ENCODE measurements around the gene KRT23. TPM values are rescaled to one million over a fixed set of nuclear protein-coding genes. Genes with fewer than 3 reads are reported as not detected.

The KRT23 gene
- total RNA-seq (2022) (not detected in 2 replicates), Bru-seq, nascent RNA (percentile 29 among the genes with signal in this experiment), BruChase-seq, experiment 1, labeled RNA remaining after a 6-hour chase (percentile 16 among the genes with signal in this experiment), BruChase-seq, experiment 2, labeled RNA remaining after a 2-hour chase (percentile 25 among the genes with signal in this experiment)
- long read RNA-seq = 0 reads

GRCh38 chr17:40937384-40937819 is at the start of gene KRT23:
KRT23 (minus strand) TSS chr17:40937646; CDS start chr17:40936603, 1,043 bp downstream.
- no peak within 1 kb of the TSS for H3K4me3 Mint-ChIP-seq (ENCODE audit: unreplicated experiment)
- intact Hi-C loops (cut with micrococcal nuclease) = no loop called here
- POLR2A ChIA-PET = interaction anchor here (1.0 to 1.7 kb wide), 2 partner anchors 10 to 22 kb away, joined by 3 read pairs; no protein-coding TSS in a partner anchor
- no peaks in the 10 kb centered on the region for H3K9me3 Mint-ChIP-seq (ENCODE audit: unreplicated experiment)
- CTCF ChIA-PET = interaction anchor here (0.6 kb wide), 1 partner anchor 29 kb away, joined by 3 read pairs; no protein-coding TSS in a partner anchor
- H3K36me3 Mint-ChIP-seq (ENCODE audit: insufficient read depth, unreplicated experiment) = no peaks in the 10 kb centered on the region
- no peak for TF ChIP-seq CTCF (IDR thresholded peaks at IDR 0.05; ENCODE audit: unreplicated experiment)
- H3K4me1 Mint-ChIP-seq (ENCODE audit: insufficient read depth, unreplicated experiment) = peaks cover 14% of the 10 kb centered on the region
- H3K27me3 Mint-ChIP-seq (ENCODE audit: insufficient read depth, unreplicated experiment) = peaks cover 4% of the 10 kb centered on the region
- DNase-seq (ENCODE audit: unreplicated experiment) = peak; percentile 36
- BruUV-seq (replicated peaks) = no TSS peak
- no peak within 1 kb of the TSS for H3K27ac Mint-ChIP-seq (ENCODE audit: low read depth, unreplicated experiment)

- TF ChIP-seq CTCF (IDR thresholded peaks at IDR 0.05; ENCODE audit: unreplicated experiment) = no peak
- Mint-ChIP-seq H3K9me3 (ENCODE audit: unreplicated experiment) (no peaks in the 10 kb centered on the region), H3K4me1 (ENCODE audit: insufficient read depth, unreplicated experiment) (peaks cover 5% of the 10 kb centered on the region), H3K36me3 (ENCODE audit: insufficient read depth, unreplicated experiment) (no peaks in the 10 kb centered on the region), H3K27me3 (ENCODE audit: insufficient read depth, unreplicated experiment) (peaks cover 26% of the 10 kb centered on the region), H3K4me3 (ENCODE audit: unreplicated experiment) (no peak overlapping the region), H3K27ac (ENCODE audit: low read depth, unreplicated experiment) (no peak overlapping the region)
- no TSS peak for BruUV-seq (replicated peaks)
- no peak for DNase-seq (ENCODE audit: unreplicated experiment)
- CTCF ChIA-PET = interaction anchor here (0.6 to 1.4 kb wide), 2 partner anchors 475 to 676 kb away, joined by 3 read pairs; no protein-coding TSS in a partner anchor
- intact Hi-C loops (cut with micrococcal nuclease) = no loop called here
- POLR2A ChIA-PET = interaction anchor here (0.7 to 1.8 kb wide), 2 partner anchors 9 to 145 kb away, joined by 3 to 4 read pairs; no protein-coding TSS in a partner anchor
These were observed 49.5 kb upstream of the KRT23 start for GRCh38 chr17:40986920-40987319.

- Mint-ChIP-seq H3K9me3 (ENCODE audit: unreplicated experiment) (no peaks in the 10 kb centered on the region), H3K36me3 (ENCODE audit: insufficient read depth, unreplicated experiment) (no peaks in the 10 kb centered on the region), H3K27ac (ENCODE audit: low read depth, unreplicated experiment) (no peak within 1 kb of the TSS), H3K4me1 (ENCODE audit: insufficient read depth, unreplicated experiment) (peaks cover 5% of the 10 kb centered on the region), H3K27me3 (ENCODE audit: insufficient read depth, unreplicated experiment) (peaks cover 26% of the 10 kb centered on the region), H3K4me3 (ENCODE audit: unreplicated experiment) (no peak within 1 kb of the TSS)
- no peak for DNase-seq (ENCODE audit: unreplicated experiment)
- ChIA-PET POLR2A (interaction anchor here (0.5 to 0.6 kb wide), 3 partner anchors 12 to 367 kb away, joined by 3 to 4 read pairs (median 3); no protein-coding TSS in a partner anchor), CTCF (no interaction called here)
- intact Hi-C loops (cut with micrococcal nuclease) = no loop called here
- no TSS peak for BruUV-seq (replicated peaks)
- no peak for TF ChIP-seq CTCF (IDR thresholded peaks at IDR 0.05; ENCODE audit: unreplicated experiment)
These were observed 46.8 kb upstream of the KRT23 start, which contains the start of gene KRT40 for GRCh38 chr17:40984226-40984625. KRT40 (minus strand) TSS chr17:40984326; CDS start chr17:40984273, 53 bp downstream.

- intact Hi-C loops (cut with micrococcal nuclease) = no loop called here
- DNase-seq (ENCODE audit: unreplicated experiment) = no peak
- POLR2A ChIA-PET = interaction anchor here (1.3 to 2.4 kb wide), 2 partner anchors 11 kb away, joined by 3 to 5 read pairs; no protein-coding TSS in a partner anchor
- H3K27ac Mint-ChIP-seq (ENCODE audit: low read depth, unreplicated experiment) = no peak overlapping the region
- H3K9me3 Mint-ChIP-seq (ENCODE audit: unreplicated experiment) = no peaks in the 10 kb centered on the region
- H3K27me3 Mint-ChIP-seq (ENCODE audit: insufficient read depth, unreplicated experiment) = peaks cover 14% of the 10 kb centered on the region
- no peaks in the 10 kb centered on the region for H3K4me1 Mint-ChIP-seq (ENCODE audit: insufficient read depth, unreplicated experiment)
- CTCF ChIA-PET = interaction anchor here (0.5 to 0.7 kb wide), 3 partner anchors 35 to 567 kb away, joined by 3 to 4 read pairs (median 3); no protein-coding TSS in a partner anchor
- H3K36me3 Mint-ChIP-seq (ENCODE audit: insufficient read depth, unreplicated experiment) = no peaks in the 10 kb centered on the region
- TF ChIP-seq CTCF (IDR thresholded peaks at IDR 0.05; ENCODE audit: unreplicated experiment) = no peak
- H3K4me3 Mint-ChIP-seq (ENCODE audit: unreplicated experiment) = no peak overlapping the region
- BruUV-seq (replicated peaks) = no TSS peak
These were observed 43.7 kb upstream of the KRT23 start for GRCh38 chr17:40981115-40981514.

Data from MCF 10A (cell line).